ENCODE measurements around the gene TTPAL. TPM values are rescaled to one million over a fixed set of nuclear protein-coding genes. Genes with fewer than 3 reads are reported as not detected.
A peak's percentile ranks its signal among the peaks of the same experiment; 100 is the strongest.
"Not testable (repeated sequence)": the region's sequence is repeated elsewhere in the genome, so short reads cannot be mapped to it uniquely, and the experiment has no call there.

The TTPAL gene
- total RNA-seq, 6 experiments from 2014 or later, result 18.0 to 102 (median 28.7) TPM

GRCh38 chr20:44468044-44468782 is 7.5 kb upstream of the TTPAL start:
- H3K36me3 ChIP-seq, result no peaks in the 10 kb centered on the region
- H3K27ac ChIP-seq, result peak overlapping the region; percentile 41 to 94 (median 88)
- peaks cover 0 to 76% (median 39%) of the 10 kb centered on the region in 4 donors for H3K4me1 ChIP-seq
- no peaks in the 10 kb centered on the region for H3K27me3 ChIP-seq
- H3K4me3 ChIP-seq, result peak overlapping the region in 1 of 3 donors; percentile 3
- H3K9me3 ChIP-seq, result no peaks in the 10 kb centered on the region
- WGBS (ENCODE audit: insufficient coverage, low coverage, low lambda C conversion rate, missing lambda C conversion rate), result 46% methylated on average over 5 of the region's 8 CpGs
- no peak for DNase-seq
- TF ChIP-seq CTCF (IDR thresholded peaks at IDR 0.05), result no peak
- TF ChIP-seq POLR2A (IDR thresholded peaks at IDR 0.05), result no peak
- ATAC-seq, result peak in 3 of 4 donors; percentile 5 to 20 (median 7)
- intact Hi-C loops (cut with DNase I), result no loop called here

- DNase-seq (peak in 2 of 3 donors; percentile 43 to 81), ATAC-seq (peak; percentile 26 to 39 (median 38))
- Histone ChIP-seq H3K4me3 (peak overlapping the region in 1 of 3 donors; percentile 32), H3K27me3 (no peaks in the 10 kb centered on the region), H3K4me1 (peaks cover 0 to 60% (median 30%) of the 10 kb centered on the region in 4 donors), H3K9me3 (no peaks in the 10 kb centered on the region), H3K36me3 (no peaks in the 10 kb centered on the region), H3K27ac (peak overlapping the region in 2 of 3 donors; percentile 88 to 94)
- TF ChIP-seq POLR2A (IDR thresholded peaks at IDR 0.05), result no peak
- intact Hi-C loops (cut with DNase I), result no loop called here
- WGBS (ENCODE audit: insufficient coverage, low coverage, low lambda C conversion rate, missing lambda C conversion rate), result 29% methylated on average over 5 of the region's 5 CpGs
Observed at GRCh38 chr20:44470327-44470726, 5.3 kb upstream of the TTPAL start.

- Histone ChIP-seq H3K4me3 (peak overlapping the region in 2 of 3 donors; percentile 1 to 32), H3K4me1 (peaks cover 0 to 50% (median 24%) of the 10 kb centered on the region in 4 donors), H3K9me3 (no peaks in the 10 kb centered on the region), H3K36me3 (no peaks in the 10 kb centered on the region), H3K27ac (peak overlapping the region in 2 of 3 donors; percentile 88 to 94), H3K27me3 (no peaks in the 10 kb centered on the region)
- peak; percentile 48 to 62 (median 56) for ATAC-seq
- WGBS (ENCODE audit: insufficient coverage, low coverage, low lambda C conversion rate, missing lambda C conversion rate), result 21% methylated on average over 2 of the region's 2 CpGs
- TF ChIP-seq POLR2A (IDR thresholded peaks at IDR 0.05), result no peak
- TF ChIP-seq CTCF (IDR thresholded peaks at IDR 0.05), result peak; percentile 71 to 99 (median 78)
- DNase-seq, result no peak
- intact Hi-C loops (cut with DNase I), result no loop called here
Observed at GRCh38 chr20:44471481-44471882, 4.2 kb upstream of the TTPAL start.

- H3K4me3 ChIP-seq; DNase-seq; H3K9me3 ChIP-seq; intact Hi-C loops (cut with DNase I); H3K27me3 ChIP-seq; ATAC-seq; H3K36me3 ChIP-seq: not testable (repeated sequence)
- peaks cover 0 to 51% (median 21%) of the 10 kb centered on the region in 4 donors for H3K4me1 ChIP-seq
- WGBS (ENCODE audit: insufficient coverage, low coverage, low lambda C conversion rate, missing lambda C conversion rate), result 58% methylated on average over 8 of the region's 9 CpGs
- H3K27ac ChIP-seq, result peak overlapping the region in 2 of 3 donors; percentile 88 to 94
Observed at GRCh38 chr20:44472283-44472682, 3.4 kb upstream of the TTPAL start.

GRCh38 chr20:44475372-44475693 is 341 bp upstream of the TTPAL start:
- 18% methylated on average over 2 of the region's 2 CpGs for WGBS (ENCODE audit: insufficient coverage, low coverage, low lambda C conversion rate, missing lambda C conversion rate)
- peaks cover 0 to 47% (median 16%) of the 10 kb centered on the region in 4 donors for H3K4me1 ChIP-seq
- no peak for TF ChIP-seq POLR2A (IDR thresholded peaks at IDR 0.05)
- no peak for TF ChIP-seq CTCF (IDR thresholded peaks at IDR 0.05)
- H3K4me3 ChIP-seq, result peak overlapping the region; percentile 63 to 88 (median 74)
- H3K27me3 ChIP-seq, result no peaks in the 10 kb centered on the region
- peak overlapping the region; percentile 77 to 90 (median 87) for H3K27ac ChIP-seq
- intact Hi-C loops (cut with DNase I), result no loop called here
- DNase-seq (no peak), ATAC-seq (no peak)
- no peaks in the 10 kb centered on the region for H3K9me3 ChIP-seq
- H3K36me3 ChIP-seq, result no peaks in the 10 kb centered on the region

All from right lobe of liver (tissue), 6 donors.